Pancreas (tissue), 10 donors: ENCODE results near the gene MOSPD3. TPM values are rescaled to one million over a fixed set of nuclear protein-coding genes. Genes with fewer than 3 reads are reported as not detected.
"Not testable (repeated sequence)": the region's sequence is repeated elsewhere in the genome, so short reads cannot be mapped to it uniquely, and the experiment has no call there.

Experiments
- ATAC-seq, 4 donors: fragments of 200-7000 bp; cut with Tn5 transposase; one replicate each; pipeline versions ENCODE4 v1.8.0 to v1.9.1; 2020; ENCODE audit warnings: mild to moderate bottlenecking in 4 of 4, moderate library complexity in 4 of 4
- DNase-seq, 6 donors: peaks; one replicate each; pipeline ENCODE4 v3.0.0-alpha.2; 2020
- FAIRE-seq: peaks from 2 replicates; lab custom pipeline; 2012; peaks lifted over from hg19 to GRCh38; lab: Jason Lieb, UNC
- H3K27ac ChIP-seq, 4 donors: fragments of 200-600 bp; sonication (generic); 1 replicate in 3 of 4; 2 replicates in 1 of 4; pipeline versions ENCODE4 v1.5.0 to v1.8.0; 2020
- H3K27me3 ChIP-seq, 4 donors: fragments of 200-600 bp; one replicate each; pipeline ENCODE4 v1.8.0; 2021
- H3K36me3 ChIP-seq, 3 donors: fragments of 200-600 bp; sonication (generic) in 1 of 3; one replicate each; pipeline versions ENCODE4 v1.5.0 to v1.8.0; 2020 to 2021
- H3K4me1 ChIP-seq, 3 donors: fragments of 200-600 bp; one replicate each; pipeline ENCODE4 v1.8.0; 2021
- H3K4me3 ChIP-seq, 4 donors: fragments of 200-600 bp; sonication (generic) in 2 of 4; one replicate each; pipeline versions ENCODE4 v1.5.0 to v1.8.0; 2020 to 2021
- H3K9me3 ChIP-seq, 4 donors: fragments of 200-600 bp; one replicate each; pipeline ENCODE4 v1.8.0; 2021
- WGBS, 2 donors: extraction: QIAGEN DNeasy Blood & Tissue Kit; methylation state at CpG; one replicate each; pipeline ENCODE4 v1.1.7; 2013; 5-methylcytosine and 5-hydroxymethylcytosine counted together
- intact Hi-C, 3 donors: fragments of 100-400 bp; cut with DNase I; formaldehyde crosslinking; loops; one replicate each; pipeline versions ENCODE4 v1.11.1 to v1.14.2; 2022
- polyA plus RNA-seq, 2 donors: library from polyadenylated mRNA; stranded (reverse); fragments of 200-250 nt; gene quantifications; one replicate each; pipeline ENCODE4 v1.2.3, GENCODE V29; 2013
- total RNA-seq, 6 donors: library from RNA; stranded (reverse); fragmentation: NEBNext Ultra II Directional in 4 of 6; extraction: Animal tissue kit (Norgen Biotek cat#: 25700) in 4 of 6; gene quantifications; one replicate each; pipeline versions ENCODE4 v1.2.1 to v1.2.4, GENCODE V29; 2021 to 2023
- TF ChIP-seq, protein P1 (sequence below), 4 donors: fragments of 200-600 bp; sonication (generic) in 3 of 4; IDR thresholded peaks; one replicate each; pipeline versions ENCODE4 v1.5.0 to v1.8.0; 2021; ENCODE audit warnings: antibody characterized with exemption in 4 of 4
- donor health status: healthy with polysubstance abuse.
- donor health status: DM: no; HTN: no; CAD: no; lungs with moderate emphysema.
- donor health status: DM: no; HTN: no; CAD: no.
- donor health status: control.
- donor health status: control.
- donor health status: Bipolar disorder and iron deficiency.
- donor health status: DM: yes; HTN: yes; CAD: no.
- donor health status: DM: no; HTN: no; CAD: no.
- donor health status: DM: no; HTN: no; CAD: no.
- donor health status: DM: yes; HTN: yes; CAD: no.

Gene MOSPD3
- total and polyA plus RNA-seq, 8 donors, result 6.8 to 19.7 (median 10.3) TPM

GRCh38 chr7:100649826-100650565, 37.7 kb downstream of the MOSPD3 start:
- no peaks in the 10 kb centered on the region for H3K4me1 ChIP-seq
- ATAC-seq (no peak), FAIRE-seq (no peak), DNase-seq (no peak)
- no peaks in the 10 kb centered on the region for H3K9me3 ChIP-seq
- H3K4me3 ChIP-seq, result no peak overlapping the region
- TF ChIP-seq, protein P1, sequence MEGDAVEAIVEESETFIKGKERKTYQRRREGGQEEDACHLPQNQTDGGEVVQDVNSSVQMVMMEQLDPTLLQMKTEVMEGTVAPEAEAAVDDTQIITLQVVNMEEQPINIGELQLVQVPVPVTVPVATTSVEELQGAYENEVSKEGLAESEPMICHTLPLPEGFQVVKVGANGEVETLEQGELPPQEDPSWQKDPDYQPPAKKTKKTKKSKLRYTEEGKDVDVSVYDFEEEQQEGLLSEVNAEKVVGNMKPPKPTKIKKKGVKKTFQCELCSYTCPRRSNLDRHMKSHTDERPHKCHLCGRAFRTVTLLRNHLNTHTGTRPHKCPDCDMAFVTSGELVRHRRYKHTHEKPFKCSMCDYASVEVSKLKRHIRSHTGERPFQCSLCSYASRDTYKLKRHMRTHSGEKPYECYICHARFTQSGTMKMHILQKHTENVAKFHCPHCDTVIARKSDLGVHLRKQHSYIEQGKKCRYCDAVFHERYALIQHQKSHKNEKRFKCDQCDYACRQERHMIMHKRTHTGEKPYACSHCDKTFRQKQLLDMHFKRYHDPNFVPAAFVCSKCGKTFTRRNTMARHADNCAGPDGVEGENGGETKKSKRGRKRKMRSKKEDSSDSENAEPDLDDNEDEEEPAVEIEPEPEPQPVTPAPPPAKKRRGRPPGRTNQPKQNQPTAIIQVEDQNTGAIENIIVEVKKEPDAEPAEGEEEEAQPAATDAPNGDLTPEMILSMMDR (IDR thresholded peaks at IDR 0.05), result no peak
- peaks cover 0 to under 1% (median 0%) of the 10 kb centered on the region in 4 donors for H3K27me3 ChIP-seq
- no peaks in the 10 kb centered on the region for H3K36me3 ChIP-seq
- H3K27ac ChIP-seq, result no peak overlapping the region
- 74 to 79% methylated on average over 15 of the region's 15 CpGs for WGBS, 2 donors
- intact Hi-C loops, result no loop called here

DNA sequence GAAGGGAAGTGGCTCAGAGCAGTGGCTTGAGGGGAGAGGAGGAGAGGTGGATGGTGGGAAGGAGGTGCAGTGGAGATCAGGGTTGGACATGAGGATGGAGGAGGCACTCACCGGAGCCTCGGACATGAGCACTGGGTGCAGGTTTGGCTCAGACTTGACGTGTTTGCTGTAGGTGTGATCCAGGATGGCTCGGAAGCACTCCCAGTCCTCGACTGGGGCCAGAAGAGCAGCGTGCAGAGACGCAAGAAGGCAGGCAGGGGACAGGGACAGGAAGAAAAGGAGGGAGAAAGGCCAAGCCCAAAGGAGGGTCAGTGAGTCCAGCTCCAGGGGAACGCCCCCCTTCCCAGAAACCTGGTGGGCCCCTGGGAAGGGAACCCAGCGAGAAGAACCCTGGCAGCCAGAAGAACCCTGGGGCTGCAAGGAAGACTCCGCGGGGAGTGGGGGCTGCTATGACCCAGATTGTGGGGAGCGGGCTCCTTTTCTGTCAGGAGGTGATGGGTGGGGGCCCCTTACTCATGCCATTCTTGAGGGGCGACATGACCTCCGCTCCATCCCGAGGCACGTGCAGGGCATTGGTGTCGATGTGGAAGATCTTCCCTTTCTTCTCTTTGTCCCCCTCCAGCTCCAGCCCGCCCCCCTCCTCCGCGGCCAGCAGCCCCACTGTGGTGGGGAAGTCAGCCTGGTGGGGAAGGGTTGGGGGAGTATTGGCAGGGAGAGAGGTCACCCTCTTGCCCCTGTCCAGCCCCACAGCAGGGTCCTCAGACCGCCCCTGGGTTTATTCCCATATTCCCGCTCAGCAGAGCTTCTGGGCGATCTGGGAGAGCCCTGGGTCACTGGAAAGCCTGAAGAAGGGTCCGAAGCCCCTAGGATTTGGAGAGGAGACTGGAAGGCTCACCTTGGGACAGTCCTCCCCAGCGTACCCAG, 42.8 kb downstream of the MOSPD3 start:
- no peaks in the 10 kb centered on the region for H3K36me3 ChIP-seq
- H3K9me3 ChIP-seq, result no peaks in the 10 kb centered on the region
- intact Hi-C loops, result no loop called here
- TF ChIP-seq, protein P1 (IDR thresholded peaks at IDR 0.05), result no peak
- FAIRE-seq (no peak), ATAC-seq (no peak), DNase-seq (no peak)
- 47 to 56% methylated on average over 16 to 25 of the region's 25 CpGs for WGBS, 2 donors
- no peak overlapping the region for H3K4me3 ChIP-seq
- H3K27ac ChIP-seq, result no peak overlapping the region
- H3K27me3 ChIP-seq, result peaks cover 0 to 13% (median 2%) of the 10 kb centered on the region in 4 donors
- no peaks in the 10 kb centered on the region for H3K4me1 ChIP-seq

DNA sequence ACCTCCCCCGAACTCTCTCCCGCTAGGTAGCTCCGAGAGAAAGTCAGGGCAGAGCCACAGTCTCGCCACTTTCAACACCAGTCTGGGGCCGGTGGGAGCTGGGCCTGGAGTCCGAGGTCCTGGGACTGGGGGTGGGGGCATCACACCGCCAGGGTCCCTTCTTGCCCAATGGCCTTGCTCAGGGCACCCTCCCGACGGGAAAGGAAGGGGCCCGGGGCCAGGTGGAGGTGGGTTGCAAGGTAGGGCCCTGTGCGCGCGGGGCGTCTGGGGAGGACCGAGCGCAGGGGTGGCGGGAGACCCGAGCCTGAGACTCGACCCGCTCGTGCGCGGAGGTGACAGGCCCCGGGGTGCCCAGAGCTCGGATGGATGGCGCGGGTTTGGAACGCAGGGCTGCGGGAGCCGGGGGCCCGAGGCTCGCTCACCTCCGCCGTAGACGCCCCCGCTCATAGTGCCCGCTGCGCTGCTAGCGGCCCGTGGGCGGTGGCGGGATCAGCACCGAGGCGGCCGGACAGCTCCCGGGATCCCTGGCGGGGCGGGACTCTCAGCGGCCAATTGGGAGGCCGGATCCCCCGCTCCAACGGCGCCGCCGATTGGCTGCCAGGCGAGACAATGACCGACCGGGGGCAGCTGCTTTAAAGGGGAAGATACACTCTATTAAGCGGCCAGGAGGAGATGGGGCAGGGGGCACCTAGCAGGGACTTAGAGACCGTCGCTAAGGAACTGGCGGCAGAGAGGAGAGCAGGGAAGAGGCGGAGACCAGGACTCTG, 43.8 kb downstream of the MOSPD3 start, which contains the start of gene ACTL6B:
Gene ACTL6B (minus strand): TSS at position 541 of the 767 bp plus-strand sequence. CDS start 94 bp downstream, at position 447.
- DNase-seq, result peak in 5 of 6 donors; percentile 61 to 89 (median 70)
- WGBS, 2 donors, result 8 to 11% methylated on average over 60 to 63 of the region's 63 CpGs

DNA sequence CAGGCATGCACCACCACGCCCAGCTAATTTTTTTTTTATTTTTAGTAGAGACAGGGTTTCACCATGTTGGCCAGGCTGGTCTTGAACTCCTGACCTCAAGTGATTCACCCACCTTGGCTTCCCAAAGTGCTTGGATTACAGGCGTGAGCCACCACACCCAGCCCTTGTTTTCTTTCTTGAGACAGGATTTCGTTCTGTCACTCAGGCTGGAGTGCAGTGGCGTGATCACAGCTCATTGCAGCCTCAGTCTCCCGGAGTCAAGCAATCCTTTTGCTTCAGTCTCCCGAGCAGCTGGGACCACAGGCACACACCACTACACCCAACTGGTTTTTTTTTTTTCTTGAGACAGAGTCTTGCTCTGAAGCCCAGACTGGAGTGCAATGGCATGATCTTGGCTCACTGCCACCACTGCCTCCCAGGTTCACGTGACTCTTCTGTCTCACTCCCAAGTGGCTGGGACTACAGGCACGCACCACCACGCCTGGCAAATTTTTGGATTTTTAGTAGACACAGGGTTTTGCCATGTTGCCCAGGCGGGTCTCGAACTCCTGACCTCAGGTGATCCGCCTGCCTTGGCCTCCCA, 49.9 kb downstream of the MOSPD3 start:
- ATAC-seq (peak in 1 of 4 donors; percentile 44), DNase-seq (peak in 2 of 6 donors; percentile 29 to 43)
- H3K27me3 ChIP-seq, H3K4me1 ChIP-seq, H3K9me3 ChIP-seq, FAIRE-seq, H3K27ac ChIP-seq, H3K36me3 ChIP-seq, H3K4me3 ChIP-seq, intact Hi-C loops: not testable (repeated sequence)
- 66 to 74% methylated on average over 12 of the region's 12 CpGs for WGBS, 2 donors

More for the DNA sequence above, 43.8 kb downstream of the MOSPD3 start, which contains the start of gene ACTL6B:
- peak; percentile 75 to 97 (median 94) for ATAC-seq
- TF ChIP-seq, protein P1 (IDR thresholded peaks at IDR 0.05), result no peak
- no peaks in the 10 kb centered on the region for H3K4me1 ChIP-seq
- no peaks in the 10 kb centered on the region for H3K9me3 ChIP-seq
- no peaks in the 10 kb centered on the region for H3K36me3 ChIP-seq
- no peak within 1 kb of the TSS for H3K27ac ChIP-seq
- FAIRE-seq, result no peak
- H3K4me3 ChIP-seq, result peak within 1 kb of the TSS in 1 of 4 donors; percentile 29
- peaks cover 0 to 13% (median 2%) of the 10 kb centered on the region in 4 donors for H3K27me3 ChIP-seq
- intact Hi-C loops, result no loop called here

Other genes starting within 250 kb of the MOSPD3 start
- 1 to 10 TPM in 5 of 6 donors, under 1 TPM in 1; 0.88 to 7.6 (median 2.8) TPM for gene PILRA, start 239.1 kb upstream of the MOSPD3 start, total RNA-seq
- gene PILRA, start 239.1 kb upstream of the MOSPD3 start, polyA plus RNA-seq, result 1 to 10 TPM; 3.8 to 4.8 TPM
- gene ZCWPW1, start 183.8 kb upstream of the MOSPD3 start, total RNA-seq, result 1 to 10 TPM; 1.6 to 3.0 (median 2.0) TPM
- 10 to 100 TPM in 1 of 2 donors, 1 to 10 TPM in 1; 8.0 to 18.9 TPM for gene ZCWPW1, start 183.8 kb upstream of the MOSPD3 start, polyA plus RNA-seq
- 10 to 100 TPM; 11.1 to 17.5 (median 15.2) TPM for gene MEPCE, start 182.7 kb upstream of the MOSPD3 start, total RNA-seq
- 10 to 100 TPM; 18.0 to 20.7 TPM for gene MEPCE, start 182.7 kb upstream of the MOSPD3 start, polyA plus RNA-seq
- gene PPP1R35, start 176.0 kb upstream of the MOSPD3 start, total RNA-seq, result 10 to 100 TPM; 10.8 to 18.9 (median 14.5) TPM
- gene PPP1R35, start 176.0 kb upstream of the MOSPD3 start, polyA plus RNA-seq, result 10 to 100 TPM; 60.4 to 65.8 TPM
- gene SPACDR, start 148.3 kb upstream of the MOSPD3 start, total RNA-seq, result under 1 TPM in 2 of 6 donors, not detected in 4; 0.24 to 0.28 TPM
- under 1 TPM; 0.34 to 0.68 TPM for gene SPACDR, start 148.3 kb upstream of the MOSPD3 start, polyA plus RNA-seq
- 10 to 100 TPM; 17.4 to 36.8 (median 19.8) TPM for gene TSC22D4, start 133.3 kb upstream of the MOSPD3 start, total RNA-seq
- gene TSC22D4, start 133.3 kb upstream of the MOSPD3 start, polyA plus RNA-seq, result 10 to 100 TPM; 37.1 to 44.6 TPM
- 1 to 10 TPM in 1 of 6 donors, under 1 TPM in 5; 0.25 to 1.1 (median 0.81) TPM for gene NYAP1, start 128.6 kb upstream of the MOSPD3 start, total RNA-seq
- gene NYAP1, start 128.6 kb upstream of the MOSPD3 start, polyA plus RNA-seq, result 1 to 10 TPM; 3.7 to 4.8 TPM
- gene AGFG2, start 73.3 kb upstream of the MOSPD3 start, total RNA-seq, result 10 to 100 TPM; 13.6 to 33.1 (median 21.4) TPM
- 10 to 100 TPM; 24.5 to 41.0 TPM for gene AGFG2, start 73.3 kb upstream of the MOSPD3 start, polyA plus RNA-seq
- 1 to 10 TPM in 3 of 6 donors, under 1 TPM in 3; 0.39 to 7.5 (median 1.0) TPM for gene SAP25, start 38.6 kb upstream of the MOSPD3 start, total RNA-seq
- 10 to 100 TPM; 14.7 to 17.8 TPM for gene SAP25, start 38.6 kb upstream of the MOSPD3 start, polyA plus RNA-seq
- 10 to 100 TPM; 16.4 to 40.7 (median 23.3) TPM for gene LRCH4, start 26.4 kb upstream of the MOSPD3 start, total RNA-seq
- 100 to 1,000 TPM in 1 of 2 donors, 10 to 100 TPM in 1; 78.5 to 106 TPM for gene LRCH4, start 26.4 kb upstream of the MOSPD3 start, polyA plus RNA-seq
- gene FBXO24, start 26.2 kb upstream of the MOSPD3 start, total RNA-seq, result under 1 TPM; 0.31 to 0.88 (median 0.63) TPM
- gene FBXO24, start 26.2 kb upstream of the MOSPD3 start, polyA plus RNA-seq, result 1 to 10 TPM; 1.9 to 2.0 TPM
- 10 to 100 TPM in 3 of 6 donors, 1 to 10 TPM in 3; 5.7 to 49.7 (median 15.6) TPM for gene PCOLCE, start 10.2 kb upstream of the MOSPD3 start, total RNA-seq
- 10 to 100 TPM; 31.7 to 39.0 TPM for gene PCOLCE, start 10.2 kb upstream of the MOSPD3 start, polyA plus RNA-seq
- 1 to 10 TPM in 3 of 6 donors, under 1 TPM in 3; 0.28 to 1.2 (median 0.76) TPM for gene TFR2, start 29.0 kb downstream of the MOSPD3 start, total RNA-seq
- gene TFR2, start 29.0 kb downstream of the MOSPD3 start, polyA plus RNA-seq, result 1 to 10 TPM; 1.1 to 1.2 TPM
- gene ACTL6B, start 43.9 kb downstream of the MOSPD3 start, total RNA-seq, result under 1 TPM; 0.23 to 0.98 (median 0.57) TPM
- 1 to 10 TPM; 1.7 to 7.7 TPM for gene ACTL6B, start 43.9 kb downstream of the MOSPD3 start, polyA plus RNA-seq
- gene GNB2, start 61.2 kb downstream of the MOSPD3 start, total RNA-seq, result 100 to 1,000 TPM in 5 of 6 donors, 10 to 100 TPM in 1; 84.7 to 118 (median 104) TPM
- 100 to 1,000 TPM in 1 of 2 donors, 10 to 100 TPM in 1; 82.2 to 151 TPM for gene GNB2, start 61.2 kb downstream of the MOSPD3 start, polyA plus RNA-seq
- 10 to 100 TPM; 19.2 to 33.9 (median 26.9) TPM for gene GIGYF1, start 81.7 kb downstream of the MOSPD3 start, total RNA-seq
- 10 to 100 TPM; 48.8 to 76.2 TPM for gene GIGYF1, start 81.7 kb downstream of the MOSPD3 start, polyA plus RNA-seq
- gene POP7, start 93.6 kb downstream of the MOSPD3 start, total RNA-seq, result 10 to 100 TPM; 10.5 to 19.2 (median 13.8) TPM
- 10 to 100 TPM; 20.5 to 26.1 TPM for gene POP7, start 93.6 kb downstream of the MOSPD3 start, polyA plus RNA-seq
- 1 to 10 TPM; 1.6 to 5.5 (median 3.9) TPM for gene EPO, start 107.9 kb downstream of the MOSPD3 start, total RNA-seq
- gene EPO, start 107.9 kb downstream of the MOSPD3 start, polyA plus RNA-seq, result 1 to 10 TPM; 1.8 to 5.9 TPM
- gene ZAN, start 121.1 kb downstream of the MOSPD3 start, total RNA-seq, result under 1 TPM in 3 of 6 donors, not detected in 3; 0.03 to 0.05 (median 0.03) TPM
- gene ZAN, start 121.1 kb downstream of the MOSPD3 start, polyA plus RNA-seq, result under 1 TPM; 0.02 to 0.04 TPM
- 10 to 100 TPM; 21.8 to 32.9 (median 27.5) TPM for gene EPHB4, start 215.0 kb downstream of the MOSPD3 start, total RNA-seq
- 10 to 100 TPM; 15.8 to 20.5 TPM for gene EPHB4, start 215.0 kb downstream of the MOSPD3 start, polyA plus RNA-seq
- 10 to 100 TPM; 11.9 to 20.8 (median 13.9) TPM for gene SLC12A9, start 240.2 kb downstream of the MOSPD3 start, total RNA-seq
- gene SLC12A9, start 240.2 kb downstream of the MOSPD3 start, polyA plus RNA-seq, result 10 to 100 TPM; 34.4 to 34.6 TPM